ENCODE data around the gene POU2AF1. TPM values are rescaled to one million over a fixed set of nuclear protein-coding genes. Genes with fewer than 3 reads are reported as not detected.

POU2AF1 gene
- polyA plus RNA-seq, 2 donors, result 0.55 to 0.73 TPM

GRCh38 chr11:111302298-111302697, 76.8 kb downstream of the POU2AF1 start:
- Histone ChIP-seq H3K27ac (ENCODE audit: low read depth in 2 of 2, low read length in 1 of 2) (peak overlapping the region; percentile 68 to 75), H3K36me3 (ENCODE audit: control insufficient read depth in 2 of 2, insufficient read depth in 2 of 2, low read length in 1 of 2) (peaks cover 0 to 4% of the 10 kb centered on the region in 2 donors), H3K4me3 (ENCODE audit: low read depth in 1 of 2, low read length in 2 of 2) (no peak overlapping the region), H3K4me1 (ENCODE audit: control insufficient read depth in 2 of 2, insufficient read depth in 2 of 2, low read length in 1 of 2) (peaks cover 3 to 5% of the 10 kb centered on the region in 2 donors), H3K9me3 (ENCODE audit: control insufficient read depth in 2 of 2, insufficient read depth in 1 of 2, low read depth in 1 of 2, low read length in 1 of 2) (no peaks in the 10 kb centered on the region), H3K27me3 (ENCODE audit: control insufficient read depth in 1 of 2, insufficient read depth in 2 of 2, low read length in 2 of 2) (no peaks in the 10 kb centered on the region)
- 43 to 44% methylated on average over 3 of the region's 3 CpGs for whole genome bisulfite sequencing, 2 donors

Other genes with a start within 250 kb of the POU2AF1 start
- under 1 TPM in 1 of 2 donors, not detected in 1; 0.04 TPM for gene POU2AF2, start 133.6 kb downstream of the POU2AF1 start, polyA plus RNA-seq
- 1 to 10 TPM; 3.8 to 4.0 TPM for gene POU2AF3, start 80.7 kb downstream of the POU2AF1 start, polyA plus RNA-seq
- not detected for gene BTG4, start 133.1 kb upstream of the POU2AF1 start, polyA plus RNA-seq
- not detected for gene HOATZ, start 135.5 kb upstream of the POU2AF1 start, polyA plus RNA-seq
- gene LAYN, start 161.4 kb upstream of the POU2AF1 start, polyA plus RNA-seq, result 1 to 10 TPM; 1.4 to 2.9 TPM
- 1 to 10 TPM; 2.7 to 2.8 TPM for gene SIK2, start 223.2 kb upstream of the POU2AF1 start, polyA plus RNA-seq

Data from esophagus (tissue), 2 donors.